Myocyte (in vitro differentiated cells): ENCODE results near the gene CNN1. TPM values are rescaled to one million over a fixed set of nuclear protein-coding genes. Genes with fewer than 3 reads are reported as not detected.

Experiments
- DNase-seq: peaks from one replicate; pipeline ENCODE4 v3.0.0-alpha.2; 2012; ENCODE audit warnings: low read depth
- total RNA-seq: library from RNA; depleted of rRNA; stranded (reverse); fragments of >200 nt; gene quantifications from 2 replicates; pipeline ENCODE4 v1.2.3, GENCODE V29; 2014

CNN1 gene
- total RNA-seq, 1 donor from 2014 or later: 2.0 TPM

- DNase-seq: no peak
These were observed 4.1 kb upstream of the CNN1 start for GRCh38 chr19:11534538-11534937.

DNA sequence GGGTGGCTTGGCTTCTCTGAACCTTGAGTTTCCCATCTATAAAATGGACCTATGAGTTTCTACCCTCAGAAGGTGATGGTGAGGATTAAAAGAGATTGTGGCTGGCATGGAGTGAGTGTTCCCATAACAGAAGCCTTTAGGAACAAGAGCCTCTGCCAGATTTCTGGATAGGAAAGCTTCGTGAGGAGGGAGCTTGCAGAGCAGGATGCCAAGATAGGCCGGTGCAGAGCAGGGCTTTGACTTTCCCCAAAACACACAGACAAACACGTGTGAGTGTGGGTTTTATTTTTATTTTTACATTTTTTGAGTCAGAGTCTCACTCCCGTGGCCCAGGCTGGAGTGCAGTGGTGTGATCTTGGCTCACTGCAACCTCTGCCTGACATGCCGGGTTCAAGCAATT is 3.7 kb upstream of the CNN1 start:
- DNase-seq: no peak

GRCh38 chr19:11535792-11536595 is 2.7 kb upstream of the CNN1 start:
- DNase-seq: peak; percentile 79

DNA sequence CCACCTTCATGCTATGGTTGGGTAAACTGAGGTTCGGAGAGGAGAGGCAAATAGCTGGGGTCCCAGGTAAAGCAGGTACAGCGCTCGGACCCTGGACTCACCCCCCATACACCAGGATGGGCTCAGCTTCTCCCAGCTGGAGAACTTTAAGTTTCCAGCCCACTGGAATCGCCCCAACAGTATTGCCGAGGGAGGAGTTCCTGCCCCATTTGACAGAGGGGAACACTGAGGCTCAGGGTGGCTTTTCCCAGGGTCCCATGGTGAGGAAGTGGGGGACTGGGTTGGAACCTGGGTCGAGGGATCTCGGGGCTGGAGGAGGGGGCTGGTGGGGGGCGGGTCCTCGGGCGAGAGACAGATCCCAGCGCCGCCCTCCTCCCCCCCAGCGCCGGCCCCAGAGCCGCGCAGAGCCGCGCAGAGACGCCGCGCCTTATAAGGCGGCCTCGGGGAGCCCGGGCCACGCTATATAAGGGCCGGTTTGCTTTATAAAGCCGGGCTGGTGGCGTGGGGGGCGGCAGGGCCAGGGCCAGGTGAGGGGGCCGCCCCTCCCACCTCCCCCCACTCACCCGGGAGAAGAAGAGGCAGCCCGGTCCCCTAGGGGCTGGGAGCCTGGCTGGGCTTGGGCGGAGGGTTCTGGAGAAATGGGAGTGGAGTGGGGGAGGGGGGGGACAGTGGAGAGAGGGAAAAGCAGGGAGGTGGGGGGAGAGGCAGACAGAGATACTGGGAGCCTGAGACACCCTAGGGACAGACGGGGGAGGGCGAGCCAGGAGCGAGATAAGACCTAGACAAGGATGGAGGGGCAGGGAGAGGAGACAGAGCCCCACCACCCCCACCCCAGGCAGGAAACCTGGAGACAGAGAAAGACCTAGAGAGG is 1.1 kb downstream of the CNN1 start:
- no peak for DNase-seq

- no peak for DNase-seq
These were observed 2.0 kb downstream of the CNN1 start for GRCh38 chr19:11540645-11541044.

DNA sequence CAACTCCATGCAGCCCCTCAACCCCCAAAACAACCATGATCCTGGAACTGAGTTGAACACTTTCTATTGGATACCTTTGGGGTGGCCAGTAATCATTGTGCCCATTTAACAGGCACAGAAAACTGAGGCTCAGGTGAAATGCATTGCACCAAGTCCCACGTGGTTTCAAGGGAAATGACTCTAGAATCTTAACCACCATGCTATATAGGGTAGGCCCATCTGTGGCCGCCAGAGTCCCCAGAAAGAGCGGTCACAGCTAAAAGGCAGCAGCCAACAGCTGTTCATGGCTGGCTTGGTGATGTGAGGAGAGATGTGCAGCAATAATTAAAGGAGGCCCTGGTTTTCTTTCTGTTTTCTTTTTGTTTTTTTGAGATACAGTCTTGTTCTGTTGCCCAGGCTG is 2.6 kb downstream of the CNN1 start:
- no peak for DNase-seq

GRCh38 chr19:11547929-11548700 is 9.5 kb downstream of the CNN1 start:
- DNase-seq: no peak

GRCh38 chr19:11549386-11549953 is 10.8 kb downstream of the CNN1 start:
- DNase-seq: no peak

- no peak for DNase-seq
These were observed 11.6 kb downstream of the CNN1 start for GRCh38 chr19:11550265-11550664.

DNA sequence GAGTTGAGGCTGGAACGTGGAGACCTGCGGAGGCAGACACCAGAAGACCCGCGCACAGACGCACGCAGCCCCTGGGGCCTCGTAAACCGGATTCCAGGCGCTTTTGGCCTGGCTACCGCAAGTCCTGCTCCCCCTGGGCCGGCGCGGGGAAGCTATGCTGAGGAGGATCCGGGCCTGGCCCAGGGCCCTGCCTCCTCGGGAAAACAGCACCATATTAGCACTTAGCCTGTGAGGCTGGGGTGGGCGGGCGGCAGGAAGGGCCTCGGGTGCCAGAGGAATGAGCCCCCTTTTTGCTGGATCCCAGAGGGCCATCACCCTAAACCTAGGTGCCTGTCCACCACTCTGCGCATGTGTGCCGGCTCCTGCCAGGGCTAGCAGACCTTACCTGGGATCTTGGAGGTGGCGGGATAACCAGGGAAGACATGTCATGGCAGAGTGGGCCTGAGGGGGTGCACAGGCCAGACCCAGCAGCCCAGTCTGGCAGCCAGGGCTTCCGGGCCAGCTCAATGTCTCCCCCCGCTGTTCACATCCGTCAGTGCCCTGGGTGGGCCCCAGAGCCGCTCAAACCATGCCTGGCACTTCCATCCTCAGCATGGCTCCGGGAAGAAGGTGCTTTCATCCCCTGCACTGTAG is 13.1 kb downstream of the CNN1 start:
- no peak for DNase-seq

DNA sequence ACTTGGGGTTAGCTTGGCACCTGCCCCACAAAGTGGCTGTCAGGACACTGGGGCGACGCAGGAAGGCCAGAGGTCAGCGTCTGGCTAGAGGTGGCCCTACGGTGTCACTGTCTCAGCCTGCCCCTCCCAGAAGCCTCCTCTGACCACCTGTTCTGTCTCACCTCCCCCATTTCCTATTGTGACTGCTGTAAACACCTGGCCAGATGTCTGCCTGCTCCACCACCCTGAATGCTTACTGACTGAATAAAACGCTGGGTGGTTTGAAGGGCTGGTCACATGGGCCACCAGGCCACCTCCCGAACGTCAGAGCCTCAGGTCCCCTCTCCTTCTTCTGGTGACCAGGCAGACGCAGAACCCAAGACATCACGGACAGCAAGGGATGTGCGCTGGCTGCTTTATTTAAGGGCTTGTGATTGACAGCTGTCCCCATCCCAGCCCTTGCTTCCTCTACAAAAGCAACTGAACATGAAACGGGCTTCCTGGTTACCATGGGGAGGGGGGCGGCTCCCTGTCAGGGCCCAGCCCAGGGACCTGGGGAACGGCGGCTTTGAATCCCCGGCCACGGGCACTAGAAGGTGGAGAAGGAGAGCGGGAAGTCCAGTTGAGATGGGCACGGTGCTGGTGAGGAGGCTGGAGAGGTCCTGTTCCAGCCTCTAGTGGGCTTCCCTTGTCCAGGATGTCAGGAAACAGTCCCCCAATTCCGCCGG is 14.2 kb downstream of the CNN1 start:
- no peak for DNase-seq

DNA sequence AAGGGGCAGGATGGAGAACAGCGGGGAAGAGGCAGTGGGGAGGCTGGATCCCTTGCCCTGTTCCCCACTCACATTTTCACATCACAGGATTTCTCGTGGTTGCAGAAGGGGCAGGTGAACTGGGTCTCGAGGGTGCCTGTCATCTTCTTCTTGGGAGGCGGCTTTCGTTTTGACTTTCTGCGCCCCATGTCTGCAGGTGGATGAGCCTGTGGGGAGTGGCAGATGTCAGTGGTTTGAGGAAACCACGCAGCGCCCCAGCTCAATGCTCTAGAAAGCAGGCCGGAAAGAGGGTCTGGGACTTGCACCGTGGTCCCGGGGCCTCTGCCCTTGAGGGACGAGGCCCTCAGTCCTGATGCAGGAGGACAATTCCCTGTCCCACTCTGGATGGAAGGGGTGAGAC is 15.5 kb downstream of the CNN1 start:
- DNase-seq: no peak

DNA sequence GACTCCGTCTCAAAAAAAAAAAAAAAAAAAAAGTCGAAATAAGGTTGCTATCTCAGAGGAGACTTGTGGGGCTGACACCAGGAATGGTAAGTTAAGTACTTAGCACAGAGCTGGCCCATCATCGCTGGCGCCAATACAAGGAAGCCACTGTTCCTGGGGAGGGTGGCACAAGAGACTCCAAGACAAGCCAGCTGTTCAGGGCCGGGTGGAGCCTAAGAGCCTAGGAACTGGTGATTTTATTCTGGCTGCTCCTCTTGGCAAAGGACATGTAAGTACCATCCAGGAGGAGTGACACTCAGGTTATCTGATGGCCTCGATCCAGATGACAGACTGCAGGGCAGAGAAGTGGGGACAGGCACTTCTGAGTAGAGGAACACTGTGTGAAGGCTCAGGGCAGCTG is 16.6 kb downstream of the CNN1 start:
- DNase-seq: no peak

GRCh38 chr19:11556634-11557420 is 18.2 kb downstream of the CNN1 start:
- no peak for DNase-seq

DNA sequence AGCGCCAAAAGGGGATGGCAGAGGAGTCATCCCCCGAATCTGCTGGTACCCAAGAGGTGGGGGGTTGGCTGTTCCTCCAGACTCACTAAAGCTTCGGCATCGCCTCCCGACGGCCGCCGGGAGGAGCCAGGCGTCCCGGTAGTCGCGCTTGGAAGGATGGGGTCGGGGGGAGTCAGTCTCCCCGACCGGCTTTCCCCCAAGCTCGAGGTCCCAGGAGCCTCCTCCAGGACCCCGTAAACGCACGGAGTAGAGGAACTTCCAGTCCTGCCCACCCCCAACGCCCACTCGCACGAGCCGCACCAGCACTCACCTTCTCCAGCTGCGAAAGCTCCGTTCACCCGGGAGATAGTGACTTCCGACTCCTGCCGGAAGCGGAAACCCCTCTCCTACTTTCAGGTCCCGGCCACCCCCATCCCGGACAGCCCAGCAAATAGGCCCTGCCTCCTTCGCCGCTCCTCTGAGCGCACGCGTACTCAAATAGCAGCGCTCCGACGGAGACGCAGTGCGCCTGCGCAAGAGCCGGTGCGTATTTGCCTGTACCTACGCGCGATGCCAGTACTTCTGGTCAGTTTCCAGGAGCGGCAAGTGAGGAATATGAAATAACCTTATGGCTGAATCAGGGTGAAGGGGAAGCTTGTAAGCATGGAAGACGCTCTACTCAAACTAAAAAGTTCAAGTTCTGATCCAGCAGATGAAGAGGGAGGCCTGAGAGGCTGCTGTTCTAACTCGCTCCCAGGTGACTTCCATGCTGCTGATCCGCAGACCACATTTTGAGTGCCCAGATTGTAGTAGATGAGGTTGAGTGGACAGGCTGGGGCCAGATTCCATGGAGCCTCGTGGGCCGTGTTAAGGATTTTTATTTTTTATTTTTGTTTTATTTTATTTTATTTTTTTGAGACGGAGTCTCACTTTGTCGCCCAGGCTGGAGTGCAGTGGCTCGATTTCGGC is 20.5 kb downstream of the CNN1 start, which contains the start of gene ELOF1:
ELOF1 (minus strand) TSS at position 350 of the 948 bp plus-strand sequence. CDS start 4,883 bp downstream, outside the sequence.
- DNase-seq: peak; percentile 98

DNA sequence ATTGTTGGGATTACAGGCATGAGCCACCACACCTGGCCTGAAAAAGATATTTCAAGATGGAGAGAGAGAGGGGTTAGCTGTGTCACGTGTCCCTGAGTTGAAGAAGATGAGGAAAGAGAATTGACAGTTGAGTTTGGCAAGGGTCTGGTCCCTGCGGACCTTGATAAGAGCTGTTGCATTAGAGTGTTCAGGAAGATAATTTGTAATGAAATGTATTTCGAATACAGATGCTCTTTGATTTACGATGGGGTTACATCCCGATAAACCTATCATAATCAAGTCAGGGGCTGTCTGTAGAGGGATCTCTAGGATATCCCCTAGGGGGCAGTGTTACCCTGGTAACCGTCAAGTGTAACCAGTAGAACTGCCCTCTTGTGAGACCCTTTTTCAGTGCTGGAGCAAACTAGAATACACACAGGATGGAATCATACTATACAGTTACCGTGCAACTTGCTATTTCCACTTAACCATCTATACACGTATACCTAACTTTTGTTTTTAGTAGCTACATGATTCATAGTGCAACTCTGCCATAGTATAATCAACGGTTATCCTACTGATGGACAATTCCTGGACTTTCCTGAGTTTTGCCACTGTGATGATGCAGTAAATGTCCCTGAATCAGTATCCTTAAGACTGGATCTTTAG is 21.9 kb downstream of the CNN1 start:
- DNase-seq: peak; percentile 73

- no peak for DNase-seq
These were observed 24.9 kb downstream of the CNN1 start for GRCh38 chr19:11563532-11563931.
